IPS-15b (cell line): Measurements from ENCODE around the gene CD300LF.
A peak's percentile ranks its signal among the peaks of the same experiment; 100 is the strongest.

Experiments used
- H3K27me3 ChIP-seq: one replicate; pipeline ENCODE4 v1.6.1; 2013; ENCODE audit warnings: low read length; ENCODE audit not compliant: control insufficient read depth, insufficient read depth
- H3K36me3 ChIP-seq: one replicate; pipeline ENCODE4 v1.6.1; 2013; ENCODE audit warnings: low read length; ENCODE audit not compliant: control insufficient read depth, insufficient read depth
- H3K4me1 ChIP-seq: one replicate; pipeline ENCODE4 v1.6.1; 2013; ENCODE audit warnings: mild to moderate bottlenecking, low read length; ENCODE audit not compliant: control insufficient read depth, insufficient read depth
- H3K4me3 ChIP-seq: one replicate; pipeline ENCODE4 v1.5.1; 2013; ENCODE audit warnings: low read depth, low read length
- H3K9ac ChIP-seq: one replicate; pipeline ENCODE4 v1.6.1; 2013; ENCODE audit warnings: low read depth, mild to moderate bottlenecking, low read length
- H3K9me3 ChIP-seq: one replicate; pipeline ENCODE4 v1.6.1; 2013; ENCODE audit warnings: mild to moderate bottlenecking, low read length; ENCODE audit not compliant: control insufficient read depth, insufficient read depth

The CD300LF gene

GRCh38 chr17:74744714-74745547 lies 32.2 kb upstream of the CD300LF start:
- H3K27me3 ChIP-seq = no peaks in the 10 kb centered on the region
- H3K4me1 ChIP-seq = peaks cover 15% of the 10 kb centered on the region
- no peaks in the 10 kb centered on the region for H3K9me3 ChIP-seq
- H3K4me3 ChIP-seq = peak overlapping the region; percentile 49
- no peak overlapping the region for H3K9ac ChIP-seq
- peaks cover 3% of the 10 kb centered on the region for H3K36me3 ChIP-seq

DNA sequence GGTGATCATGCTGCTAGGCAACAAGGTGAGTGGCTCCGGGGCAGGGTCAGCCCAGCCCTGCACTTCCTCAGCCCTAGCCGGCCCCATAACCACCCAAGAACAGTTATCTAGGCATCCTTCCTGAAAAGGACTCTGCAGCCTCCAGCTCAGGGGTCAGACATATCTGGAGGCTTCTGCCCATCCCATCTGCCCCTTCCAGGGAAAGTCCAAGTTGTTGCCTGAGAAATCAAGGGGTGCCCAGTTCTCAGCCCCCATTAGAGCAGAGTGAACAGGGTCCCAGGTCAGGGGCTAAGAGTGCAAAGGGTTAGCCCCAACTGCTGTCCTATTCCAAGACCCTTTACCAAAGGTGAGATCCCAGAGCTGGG lies 31.6 kb upstream of the CD300LF start:
- Histone ChIP-seq H3K9ac (no peak overlapping the region), H3K9me3 (no peaks in the 10 kb centered on the region), H3K36me3 (peaks cover 3% of the 10 kb centered on the region), H3K4me1 (peaks cover 15% of the 10 kb centered on the region), H3K4me3 (no peak overlapping the region), H3K27me3 (no peaks in the 10 kb centered on the region)

DNA sequence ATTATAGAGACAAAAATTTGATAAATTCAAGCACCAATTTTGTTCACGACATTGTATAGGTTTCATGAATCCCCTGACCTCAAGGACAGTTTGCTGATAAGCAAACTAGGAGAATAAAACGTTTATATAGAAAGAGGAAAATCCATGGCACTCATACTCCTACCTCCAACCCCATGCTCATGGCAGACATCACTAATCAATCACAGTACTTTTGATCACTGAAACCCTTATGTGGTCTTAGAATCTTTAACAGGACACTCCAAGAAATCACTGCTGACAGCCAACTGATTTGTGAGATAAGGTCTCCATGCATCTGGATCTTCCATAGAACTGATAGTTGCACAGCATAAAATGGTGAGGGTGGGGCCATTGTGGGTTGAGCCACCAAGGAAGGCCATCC lies 31.0 kb upstream of the CD300LF start:
- Histone ChIP-seq H3K27me3 (no peaks in the 10 kb centered on the region), H3K36me3 (peaks cover 3% of the 10 kb centered on the region), H3K4me3 (no peak overlapping the region), H3K9me3 (no peaks in the 10 kb centered on the region), H3K9ac (no peak overlapping the region), H3K4me1 (peaks cover 15% of the 10 kb centered on the region)

- no peaks in the 10 kb centered on the region for H3K9me3 ChIP-seq
- peaks cover 16% of the 10 kb centered on the region for H3K4me1 ChIP-seq
Measured at GRCh38 chr17:74742978-74743545, 30.3 kb upstream of the CD300LF start.

DNA sequence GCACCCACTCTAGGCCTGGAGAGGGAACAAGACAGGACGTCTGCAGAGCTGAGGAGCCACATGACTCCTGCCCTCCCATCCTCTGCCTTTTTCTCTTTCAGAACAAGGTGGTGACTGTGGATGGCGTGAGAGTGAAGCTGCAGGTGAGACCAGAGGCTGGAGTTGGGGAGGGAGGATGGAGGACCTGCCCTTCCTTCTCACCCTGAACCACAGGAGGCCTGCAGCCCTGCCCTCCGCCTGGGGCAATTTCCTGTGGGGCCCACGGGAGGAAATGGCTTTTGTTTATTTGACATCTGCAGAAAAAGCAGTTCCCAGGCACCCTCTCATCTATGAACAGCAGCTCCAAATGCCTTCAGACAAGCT lies 29.4 kb upstream of the CD300LF start:
- no peaks in the 10 kb centered on the region for H3K36me3 ChIP-seq
- no peak overlapping the region for H3K9ac ChIP-seq
- H3K9me3 ChIP-seq = no peaks in the 10 kb centered on the region
- no peaks in the 10 kb centered on the region for H3K27me3 ChIP-seq
- H3K4me3 ChIP-seq = no peak overlapping the region
- peaks cover 19% of the 10 kb centered on the region for H3K4me1 ChIP-seq

More at GRCh38 chr17:74742978-74743545, 30.3 kb upstream of the CD300LF start:
- Histone ChIP-seq H3K36me3 (no peaks in the 10 kb centered on the region), H3K27me3 (no peaks in the 10 kb centered on the region), H3K9ac (no peak overlapping the region), H3K4me3 (no peak overlapping the region)

- Histone ChIP-seq H3K4me3 (no peak overlapping the region), H3K9ac (no peak overlapping the region), H3K27me3 (no peaks in the 10 kb centered on the region), H3K4me1 (peaks cover 8% of the 10 kb centered on the region), H3K9me3 (no peaks in the 10 kb centered on the region), H3K36me3 (no peaks in the 10 kb centered on the region)
Measured at GRCh38 chr17:74740641-74741387, 28.1 kb upstream of the CD300LF start.

DNA sequence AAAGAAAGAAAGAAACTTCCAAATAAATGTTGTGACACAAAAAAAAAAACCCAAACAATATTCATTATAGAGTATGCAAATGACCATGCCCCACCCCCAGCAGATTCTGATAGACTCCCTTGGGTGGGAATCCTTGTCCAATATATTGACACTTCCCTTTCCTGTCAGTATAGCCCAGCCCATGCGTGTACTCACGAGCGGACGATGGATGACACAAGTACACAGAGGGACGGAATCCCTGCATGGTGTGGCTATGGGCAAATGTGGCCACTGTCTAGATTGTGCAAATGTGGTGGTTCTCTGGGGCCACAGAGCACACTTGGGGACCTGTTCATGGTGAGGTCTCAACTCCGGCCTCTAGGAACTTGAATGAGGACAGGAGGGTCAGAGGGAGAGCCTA lies 27.4 kb upstream of the CD300LF start:
- no peaks in the 10 kb centered on the region for H3K27me3 ChIP-seq
- H3K4me1 ChIP-seq = peaks cover 6% of the 10 kb centered on the region

GRCh38 chr17:74739227-74739831 lies 26.6 kb upstream of the CD300LF start:
- H3K4me3 ChIP-seq = no peak overlapping the region
- no peak overlapping the region for H3K9ac ChIP-seq
- no peaks in the 10 kb centered on the region for H3K9me3 ChIP-seq
- peaks cover under 1% of the 10 kb centered on the region for H3K27me3 ChIP-seq
- peaks cover 6% of the 10 kb centered on the region for H3K4me1 ChIP-seq
- H3K36me3 ChIP-seq = no peaks in the 10 kb centered on the region

More for the DNA sequence above, 27.4 kb upstream of the CD300LF start:
- Histone ChIP-seq H3K36me3 (no peaks in the 10 kb centered on the region), H3K9me3 (no peaks in the 10 kb centered on the region), H3K4me3 (no peak overlapping the region), H3K9ac (no peak overlapping the region)

DNA sequence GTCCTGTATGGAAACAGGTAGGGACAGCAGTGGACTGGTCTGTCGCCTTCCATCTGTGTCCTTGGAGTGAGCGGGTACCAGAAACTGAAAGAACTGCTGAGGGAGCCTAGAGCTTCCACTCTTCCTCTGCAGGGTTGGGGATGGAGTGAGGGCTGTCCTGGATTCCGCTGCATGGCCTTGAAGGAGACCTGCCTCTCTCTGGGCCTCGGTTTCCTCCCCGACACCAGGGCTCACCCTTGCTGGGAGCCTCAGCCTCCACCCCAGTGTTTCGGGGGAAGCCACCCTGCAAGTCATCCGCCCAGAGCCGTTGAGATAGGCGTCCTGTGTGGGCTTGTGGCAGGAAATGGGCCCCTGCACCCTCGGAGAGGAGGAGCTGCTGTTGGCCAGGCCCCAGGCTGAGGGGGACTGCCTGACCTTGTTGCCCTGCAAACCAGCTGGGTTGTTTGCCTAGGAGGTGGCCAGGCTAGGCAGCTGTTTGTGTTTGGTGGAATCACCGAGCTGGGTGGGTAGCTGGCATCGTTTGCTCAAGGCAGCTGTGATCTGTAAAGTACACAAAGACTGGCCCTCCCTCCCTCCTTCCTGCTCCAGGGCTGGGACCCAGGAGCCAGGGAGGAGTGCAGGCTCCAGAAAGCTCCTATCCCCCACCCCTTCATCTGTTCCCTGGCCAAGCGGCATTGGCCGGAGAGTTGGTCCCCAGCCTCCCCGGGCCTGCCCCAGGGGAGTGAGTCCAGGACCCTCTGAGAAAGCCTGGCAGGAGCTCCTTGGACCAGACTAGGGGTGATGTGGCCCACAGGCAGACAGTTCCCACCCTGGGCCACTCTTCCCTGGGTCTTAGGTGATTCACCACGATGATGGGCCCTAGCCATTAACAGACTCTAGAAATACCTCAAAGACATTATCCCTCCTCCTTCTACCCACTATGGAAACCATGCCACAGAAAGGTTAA lies 25.6 kb upstream of the CD300LF start:
- peak overlapping the region; percentile 75 for H3K4me3 ChIP-seq
- H3K4me1 ChIP-seq = peaks cover 6% of the 10 kb centered on the region
- no peaks in the 10 kb centered on the region for H3K36me3 ChIP-seq
- no peak overlapping the region for H3K9ac ChIP-seq
- H3K9me3 ChIP-seq = no peaks in the 10 kb centered on the region
- H3K27me3 ChIP-seq = peaks cover 4% of the 10 kb centered on the region

DNA sequence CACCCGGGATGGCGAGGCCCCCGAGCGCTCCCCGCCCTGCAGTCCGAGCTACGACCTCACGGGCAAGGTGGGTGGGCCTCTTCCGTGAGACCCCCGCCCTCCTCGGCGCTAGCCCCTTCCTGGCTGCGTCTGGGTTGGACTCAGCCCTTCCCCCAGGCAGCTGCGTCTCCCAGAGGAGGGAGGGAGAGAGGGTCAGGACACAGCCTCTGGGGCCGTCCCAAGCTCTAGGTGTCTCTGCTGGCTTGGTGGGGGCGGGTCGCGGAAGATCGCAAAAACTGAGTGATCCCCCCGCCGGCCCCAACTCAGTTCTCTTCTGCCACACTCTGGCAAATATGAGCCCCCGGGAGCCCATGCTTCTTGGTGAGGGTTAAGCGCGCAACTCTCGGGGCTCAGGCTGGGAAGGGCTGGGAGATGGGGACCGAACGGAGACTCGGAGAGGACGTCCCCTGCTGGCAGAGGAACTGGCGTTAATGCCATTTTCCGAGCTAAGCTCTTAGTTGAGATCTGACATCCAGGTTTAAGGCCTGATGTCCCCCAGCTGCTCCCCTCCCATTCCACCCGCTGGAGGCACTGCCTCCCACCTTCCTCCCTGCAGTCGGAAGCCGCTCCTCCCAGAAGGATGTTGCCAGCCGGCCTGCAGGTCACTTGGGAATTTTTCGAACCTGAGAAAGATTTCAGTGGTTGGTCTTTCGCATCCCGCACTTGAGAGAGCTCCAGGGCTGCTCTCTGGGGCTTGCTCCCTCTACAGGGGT lies 24.8 kb upstream of the CD300LF start:
- Histone ChIP-seq H3K9me3 (no peaks in the 10 kb centered on the region), H3K36me3 (no peaks in the 10 kb centered on the region), H3K4me1 (peaks cover 6% of the 10 kb centered on the region), H3K9ac (no peak overlapping the region), H3K4me3 (peak overlapping the region; percentile 75), H3K27me3 (peaks cover 7% of the 10 kb centered on the region)
